Peyer's patch (tissue), 4 donors: ENCODE results near the gene KRTAP23-1.

Experiments used
- POLR2A ChIP-seq, 2 donors: fragments of 450-650 bp; IDR thresholded peaks; one replicate each; pipeline ENCODE4 v1.5.1; 2017; ENCODE audit warnings: antibody characterized with exemption in 2 of 2, mild to moderate bottlenecking in 2 of 2, moderate library complexity in 2 of 2
- TF ChIP-seq, protein P1 (sequence below), 6 experiments: fragments of 450-650 bp in 4 of 6; fragments of 200-600 bp in 2 of 6; sonication (generic) in 1 of 6; IDR thresholded peaks; one replicate each; pipeline ENCODE4 v1.5.1; 2017 to 2019; ENCODE audit warnings: antibody characterized with exemption in 6 of 6, mild to moderate bottlenecking in 3 of 6, moderate library complexity in 1 of 6

DNA sequence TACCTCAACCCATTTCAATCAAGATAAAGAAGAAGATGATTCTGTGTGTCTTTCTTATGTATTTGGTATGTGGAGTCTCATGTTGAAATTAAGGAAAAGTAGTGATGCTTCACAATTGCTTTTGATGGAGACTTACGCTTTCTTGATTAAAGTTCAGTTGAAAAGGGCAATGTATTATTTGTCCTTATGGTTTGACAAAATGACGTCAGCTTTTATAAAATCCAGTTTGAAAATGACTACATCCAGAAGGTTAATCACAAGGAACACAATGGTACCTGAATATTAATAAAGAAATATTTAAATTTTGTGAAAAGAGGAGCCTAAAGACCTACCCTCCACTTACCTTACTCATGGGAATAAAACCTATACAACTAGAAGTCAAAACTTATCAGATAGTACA, 32.7 kb downstream of the KRTAP23-1 start:
- TF ChIP-seq, protein P1, sequence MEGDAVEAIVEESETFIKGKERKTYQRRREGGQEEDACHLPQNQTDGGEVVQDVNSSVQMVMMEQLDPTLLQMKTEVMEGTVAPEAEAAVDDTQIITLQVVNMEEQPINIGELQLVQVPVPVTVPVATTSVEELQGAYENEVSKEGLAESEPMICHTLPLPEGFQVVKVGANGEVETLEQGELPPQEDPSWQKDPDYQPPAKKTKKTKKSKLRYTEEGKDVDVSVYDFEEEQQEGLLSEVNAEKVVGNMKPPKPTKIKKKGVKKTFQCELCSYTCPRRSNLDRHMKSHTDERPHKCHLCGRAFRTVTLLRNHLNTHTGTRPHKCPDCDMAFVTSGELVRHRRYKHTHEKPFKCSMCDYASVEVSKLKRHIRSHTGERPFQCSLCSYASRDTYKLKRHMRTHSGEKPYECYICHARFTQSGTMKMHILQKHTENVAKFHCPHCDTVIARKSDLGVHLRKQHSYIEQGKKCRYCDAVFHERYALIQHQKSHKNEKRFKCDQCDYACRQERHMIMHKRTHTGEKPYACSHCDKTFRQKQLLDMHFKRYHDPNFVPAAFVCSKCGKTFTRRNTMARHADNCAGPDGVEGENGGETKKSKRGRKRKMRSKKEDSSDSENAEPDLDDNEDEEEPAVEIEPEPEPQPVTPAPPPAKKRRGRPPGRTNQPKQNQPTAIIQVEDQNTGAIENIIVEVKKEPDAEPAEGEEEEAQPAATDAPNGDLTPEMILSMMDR (IDR thresholded peaks at IDR 0.05) = no peak
- no peak for TF ChIP-seq POLR2A (IDR thresholded peaks at IDR 0.05)
